ENCODE data around the gene NADSYN1.

NADSYN1 gene

GRCh38 chr11:71414645-71415044 lies 38.4 kb upstream of the NADSYN1 start:
- Histone ChIP-seq H3K27me3 (ENCODE audit: control insufficient read depth, low read length) (peaks cover 4% of the 10 kb centered on the region; the same call in 1 of the 2 replicates), H3K4me3 (ENCODE audit: low read length) (no peak overlapping the region), H3K79me2 (ENCODE audit: control insufficient read depth, low read length) (no peaks in the 10 kb centered on the region), H3K36me3 (ENCODE audit: control insufficient read depth, low read length) (no peaks in the 10 kb centered on the region), H3F3A (ENCODE audit: control insufficient read depth, insufficient read depth) (no peaks in the 10 kb centered on the region), H3K9me3 (ENCODE audit: control insufficient read depth, insufficient read depth, low read length) (no peaks in the 10 kb centered on the region), H3K27ac (ENCODE audit: low read depth, low read length) (no peak overlapping the region), H3K4me2 (ENCODE audit: low read length) (no peak overlapping the region), H3K4me1 (ENCODE audit: control insufficient read depth, low read length) (no peaks in the 10 kb centered on the region), H4K20me1 (ENCODE audit: control insufficient read depth, insufficient read depth, low read depth, low read length) (no peaks in the 10 kb centered on the region), H3K9me2 (replicated peaks; ENCODE audit: control insufficient read depth, low read length) (no peaks in the 10 kb centered on the region)
- TF ChIP-seq EZH2phosphoT487 (IDR thresholded peaks at IDR 0.05; ENCODE audit: borderline replicate concordance, low read length), result no peak
- TF ChIP-seq, protein P1, sequence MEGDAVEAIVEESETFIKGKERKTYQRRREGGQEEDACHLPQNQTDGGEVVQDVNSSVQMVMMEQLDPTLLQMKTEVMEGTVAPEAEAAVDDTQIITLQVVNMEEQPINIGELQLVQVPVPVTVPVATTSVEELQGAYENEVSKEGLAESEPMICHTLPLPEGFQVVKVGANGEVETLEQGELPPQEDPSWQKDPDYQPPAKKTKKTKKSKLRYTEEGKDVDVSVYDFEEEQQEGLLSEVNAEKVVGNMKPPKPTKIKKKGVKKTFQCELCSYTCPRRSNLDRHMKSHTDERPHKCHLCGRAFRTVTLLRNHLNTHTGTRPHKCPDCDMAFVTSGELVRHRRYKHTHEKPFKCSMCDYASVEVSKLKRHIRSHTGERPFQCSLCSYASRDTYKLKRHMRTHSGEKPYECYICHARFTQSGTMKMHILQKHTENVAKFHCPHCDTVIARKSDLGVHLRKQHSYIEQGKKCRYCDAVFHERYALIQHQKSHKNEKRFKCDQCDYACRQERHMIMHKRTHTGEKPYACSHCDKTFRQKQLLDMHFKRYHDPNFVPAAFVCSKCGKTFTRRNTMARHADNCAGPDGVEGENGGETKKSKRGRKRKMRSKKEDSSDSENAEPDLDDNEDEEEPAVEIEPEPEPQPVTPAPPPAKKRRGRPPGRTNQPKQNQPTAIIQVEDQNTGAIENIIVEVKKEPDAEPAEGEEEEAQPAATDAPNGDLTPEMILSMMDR (IDR thresholded peaks at IDR 0.05; ENCODE audit: low read depth, low read length, poor library complexity, severe bottlenecking), result no peak

DNA sequence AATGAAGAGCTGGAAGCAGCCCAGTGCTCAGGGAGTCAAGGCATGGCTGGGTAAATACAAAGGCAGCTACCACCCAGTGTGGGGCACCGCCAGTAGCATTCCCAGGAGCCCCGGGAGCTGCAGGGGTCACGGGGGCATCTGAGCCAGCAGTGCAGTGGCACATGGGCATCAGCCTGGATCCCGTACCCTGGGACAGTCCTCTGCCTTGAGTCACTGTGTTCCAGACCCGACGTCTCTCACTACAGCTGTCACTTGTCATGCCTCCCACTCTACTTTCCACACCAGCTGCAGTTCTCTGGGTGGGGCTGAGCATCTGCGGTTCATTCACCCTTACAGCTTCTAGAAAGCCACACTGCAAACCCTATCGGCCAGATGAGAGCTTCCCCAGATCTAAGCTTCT lies 34.4 kb upstream of the NADSYN1 start:
- peaks cover 9% of the 10 kb centered on the region for H3K4me1 ChIP-seq (ENCODE audit: control insufficient read depth, low read length)
- H3K9me2 ChIP-seq (replicated peaks; ENCODE audit: control insufficient read depth, low read length), result no peaks in the 10 kb centered on the region
- no peaks in the 10 kb centered on the region for H3K79me2 ChIP-seq (ENCODE audit: control insufficient read depth, low read length)
- H3K27me3 ChIP-seq (ENCODE audit: control insufficient read depth, low read length), result no peaks in the 10 kb centered on the region; the same call in 1 of the 2 replicates
- H3K4me2 ChIP-seq (ENCODE audit: low read length), result no peak overlapping the region
- no peaks in the 10 kb centered on the region for H3K36me3 ChIP-seq (ENCODE audit: control insufficient read depth, low read length)
- H3K4me3 ChIP-seq (ENCODE audit: low read length), result no peak overlapping the region
- TF ChIP-seq, protein P1 (IDR thresholded peaks at IDR 0.05; ENCODE audit: low read depth, low read length, poor library complexity, severe bottlenecking), result no peak
- TF ChIP-seq EZH2phosphoT487 (IDR thresholded peaks at IDR 0.05; ENCODE audit: borderline replicate concordance, low read length), result no peak
- no peaks in the 10 kb centered on the region for H3K9me3 ChIP-seq (ENCODE audit: control insufficient read depth, insufficient read depth, low read length)
- H3K27ac ChIP-seq (ENCODE audit: low read depth, low read length), result no peak overlapping the region
- H4K20me1 ChIP-seq (ENCODE audit: control insufficient read depth, insufficient read depth, low read depth, low read length), result no peaks in the 10 kb centered on the region
- no peaks in the 10 kb centered on the region for H3F3A ChIP-seq (ENCODE audit: control insufficient read depth, insufficient read depth)

DNA sequence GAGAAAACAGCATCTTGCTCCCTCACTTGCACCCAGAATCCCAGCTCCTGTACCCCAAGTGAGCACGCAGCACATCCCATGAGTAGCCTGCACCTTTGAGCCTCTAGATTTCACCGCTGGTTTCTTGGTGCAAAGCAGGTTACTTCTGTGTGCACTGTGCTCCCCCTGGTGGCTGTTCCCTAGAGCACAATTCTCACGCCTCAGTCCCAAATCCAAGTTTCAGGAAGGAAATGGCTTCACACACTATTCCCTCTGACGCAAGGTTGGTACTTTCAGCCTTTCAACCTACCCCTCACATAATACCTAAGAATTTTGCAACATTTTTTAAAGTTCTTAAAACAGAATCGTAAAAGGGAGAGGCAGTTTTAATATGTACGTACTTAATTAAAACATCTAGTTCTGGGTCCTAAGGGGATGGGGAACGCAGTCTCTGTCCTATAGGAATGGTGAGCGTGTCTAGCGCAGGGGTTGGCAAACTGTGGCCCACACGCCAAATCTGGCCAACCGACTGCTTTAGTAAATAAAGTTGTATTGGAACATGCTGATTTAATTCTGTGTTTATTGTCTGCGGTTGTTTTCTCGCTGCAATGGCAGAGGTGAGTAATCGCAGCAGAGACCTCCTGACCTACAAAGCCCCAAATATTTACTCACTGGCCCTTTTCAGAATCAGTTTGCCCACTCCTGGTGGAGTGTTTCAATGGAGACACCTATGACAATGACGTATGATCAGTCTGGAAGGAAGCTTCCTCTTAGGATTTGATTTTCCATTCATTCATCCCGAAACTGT lies 32.4 kb upstream of the NADSYN1 start:
- Histone ChIP-seq H3K9me2 (replicated peaks; ENCODE audit: control insufficient read depth, low read length) (no peaks in the 10 kb centered on the region), H3K9me3 (ENCODE audit: control insufficient read depth, insufficient read depth, low read length) (no peaks in the 10 kb centered on the region), H3K27ac (ENCODE audit: low read depth, low read length) (no peak overlapping the region), H3K4me3 (ENCODE audit: low read length) (no peak overlapping the region), H3K4me1 (ENCODE audit: control insufficient read depth, low read length) (peaks cover 12% of the 10 kb centered on the region), H3K4me2 (ENCODE audit: low read length) (no peak overlapping the region), H3K79me2 (ENCODE audit: control insufficient read depth, low read length) (no peaks in the 10 kb centered on the region), H3F3A (ENCODE audit: control insufficient read depth, insufficient read depth) (no peaks in the 10 kb centered on the region), H4K20me1 (ENCODE audit: control insufficient read depth, insufficient read depth, low read depth, low read length) (no peaks in the 10 kb centered on the region), H3K27me3 (ENCODE audit: control insufficient read depth, low read length) (no peaks in the 10 kb centered on the region; the same call in 1 of the 2 replicates), H3K36me3 (ENCODE audit: control insufficient read depth, low read length) (no peaks in the 10 kb centered on the region)
- TF ChIP-seq, protein P1 (IDR thresholded peaks at IDR 0.05; ENCODE audit: low read depth, low read length, poor library complexity, severe bottlenecking), result peak; percentile 84
- no peak for TF ChIP-seq EZH2phosphoT487 (IDR thresholded peaks at IDR 0.05; ENCODE audit: borderline replicate concordance, low read length)

Data from DOHH2 (cell line).